HCT116 (cell line): ENCODE data around the gene TANC1. TPM values are rescaled to one million over a fixed set of nuclear protein-coding genes. Genes with fewer than 3 reads are reported as not detected.

ENCODE experiments used
- ATAC-seq: fragments of 200-7000 bp; cut with Tn5 transposase; 2 replicates; pipeline ENCODE4 v1.9.1; 2020; ENCODE audit warnings: mild to moderate bottlenecking, moderate library complexity
- BruUV-seq: library from RNA; stranded (reverse); fragments of 400-500 nt; replicated peaks from 2 replicates; lab custom pipeline; 2021; lab: Mats Ljungman, UMichigan
- CTCF ChIA-PET: fragments of 300-600 bp; sonication (Branson Sonifier 250); formaldehyde crosslinking; loops from one replicate; lab custom pipeline; 2021; ENCODE audit warnings: antibody characterized with exemption; lab: Charles Lee
- POLR2A ChIA-PET: fragments of 300-600, 350-600 bp; sonication (Branson Sonifier 250); formaldehyde crosslinking; loops from one replicate; lab custom pipeline; 2021; ENCODE audit warnings: antibody characterized with exemption; lab: Charles Lee
- RAD21 ChIA-PET, 2 experiments: fragments of 300-600 bp; sonication (Branson Sonifier 250); formaldehyde crosslinking; loops; one replicate each; lab custom pipeline; 2023; ENCODE audit warnings: low total read pairs in 2 of 2; ENCODE audit not compliant: uncharacterized antibody in 2 of 2, unreplicated experiment in 2 of 2, low non-redundant PET in 1 of 2; lab: Charles Lee
- DNase-seq: peaks from one replicate; pipeline ENCODE4 v3.0.0-alpha.2; 2010; ENCODE audit warnings: low read depth, low spot score
- H2AFZ ChIP-seq: fragments of 200-600 bp; shearing (Covaris generic), sonication (generic); 2 replicates; pipeline ENCODE4 v1.6.1; 2017; ENCODE audit warnings: low read depth, mixed run types, mixed read lengths, antibody characterized with exemption, low read length; ENCODE audit not compliant: poor library complexity, severe bottlenecking
- H3K27ac ChIP-seq: 2 replicates; pipeline ENCODE4 v1.5.1; 2012; ENCODE audit warnings: low read depth, low read length
- H3K27me3 ChIP-seq: fragments of 200-600 bp; sonication (generic); 2 replicates; pipeline ENCODE4 v1.6.1; 2016; ENCODE audit warnings: mixed run types, low read length, mixed read lengths; ENCODE audit not compliant: insufficient read depth
- H3K36me3 ChIP-seq, 2 experiments: fragments of 200-500 bp in 1 of 2; fragments of 200-600 bp in 1 of 2; sonication (Bioruptor generic) in 1 of 2; sonication (generic) in 1 of 2; 2 replicates each; pipeline versions ENCODE4 v1.5.1 to v1.6.1; 2014 to 2016; ENCODE audit warnings: low read length in 2 of 2, inconsistent platforms in 1 of 2, mixed read lengths in 1 of 2, mixed run types in 1 of 2; ENCODE audit not compliant: insufficient read depth in 2 of 2, control insufficient read depth in 1 of 2
- H3K4me1 ChIP-seq, 2 experiments: fragments of 200-600 bp in 1 of 2; sonication (generic) in 1 of 2; 2 replicates each; pipeline versions ENCODE4 v1.5.1 to v1.6.1; 2012 to 2017; ENCODE audit warnings: low read length in 2 of 2, inconsistent platforms in 1 of 2, mild to moderate bottlenecking in 1 of 2, mixed read lengths in 1 of 2, mixed run types in 1 of 2, moderate library complexity in 1 of 2; ENCODE audit not compliant: insufficient read depth in 2 of 2, control insufficient read depth in 1 of 2
- H3K4me2 ChIP-seq: fragments of 200-600 bp; sonication (generic); 2 replicates; pipeline ENCODE4 v1.6.1; 2017; ENCODE audit warnings: mixed run types, low read length, mixed read lengths
- H3K4me3 ChIP-seq, 2 experiments: fragments of 200-600 bp in 1 of 2; sonication (generic) in 1 of 2; replicated peaks in 1 of 2; 2 replicates each; pipeline ENCODE4 v1.5.1; 2011 to 2016; ENCODE audit warnings: low read length in 2 of 2, control low read depth in 1 of 2, low read depth in 1 of 2, mild to moderate bottlenecking in 1 of 2, mixed read lengths in 1 of 2, mixed run types in 1 of 2
- H3K79me2 ChIP-seq: fragments of 200-600 bp; sonication (generic); 2 replicates; pipeline ENCODE4 v1.6.1; 2017; ENCODE audit warnings: mild to moderate bottlenecking, mixed run types, low read length, moderate library complexity, mixed read lengths; ENCODE audit not compliant: insufficient read depth
- H3K9ac ChIP-seq: fragments of 200-600 bp; sonication (generic); 2 replicates; pipeline ENCODE4 v1.6.1; 2016; ENCODE audit warnings: low read length, mixed read lengths
- H3K9me2 ChIP-seq: fragments of 200-600 bp; sonication (generic), shearing (Covaris generic); 2 replicates; pipeline ENCODE4 v1.6.1; 2017; ENCODE audit warnings: mixed run types, mild to moderate bottlenecking, moderate library complexity; ENCODE audit not compliant: insufficient read depth
- H3K9me3 ChIP-seq, 2 experiments: fragments of 200-500 bp in 1 of 2; fragments of 200-600 bp in 1 of 2; sonication (Bioruptor generic) in 1 of 2; sonication (generic) in 1 of 2; 2 replicates each; pipeline ENCODE4 v1.6.1; 2014 to 2017; ENCODE audit warnings: low read length in 2 of 2, mixed read lengths in 2 of 2, inconsistent platforms in 1 of 2, low read depth in 1 of 2, mild to moderate bottlenecking in 1 of 2, mixed run types in 1 of 2, moderate library complexity in 1 of 2; ENCODE audit not compliant: control insufficient read depth in 1 of 2, insufficient read depth in 1 of 2
- H4K20me1 ChIP-seq: fragments of 200-600 bp; sonication (generic), shearing (Covaris generic); 2 replicates; pipeline ENCODE4 v1.6.1; 2017; ENCODE audit warnings: mixed run types, mild to moderate bottlenecking, moderate library complexity; ENCODE audit not compliant: insufficient read depth
- CBX3 ChIP-seq: IDR thresholded peaks from 2 replicates; pipeline ENCODE4 v1.6.1; 2012; ENCODE audit warnings: low read depth
- CEBPB ChIP-seq: IDR thresholded peaks from 2 replicates; pipeline ENCODE4 v1.6.1; 2012; ENCODE audit warnings: low read depth
- ELF1 ChIP-seq: IDR thresholded peaks from 2 replicates; pipeline ENCODE4 v1.6.1; 2012; ENCODE audit warnings: low read depth, borderline replicate concordance
- EZH2 ChIP-seq: fragments of 200-600 bp; sonication (generic); IDR thresholded peaks from 2 replicates; pipeline ENCODE4 v1.6.1; 2017; ENCODE audit warnings: antibody characterized with exemption, mixed run types
- SIN3A ChIP-seq: IDR thresholded peaks from 2 replicates; pipeline ENCODE4 v1.6.1; 2012; ENCODE audit warnings: low read depth
- SP1 ChIP-seq: IDR thresholded peaks from 2 replicates; pipeline ENCODE4 v1.6.1; 2012; ENCODE audit warnings: low read depth
- SRF ChIP-seq: IDR thresholded peaks from 2 replicates; pipeline ENCODE4 v1.6.1; 2012; ENCODE audit warnings: low read depth
- TCF7L2 ChIP-seq: IDR thresholded peaks from 2 replicates; pipeline ENCODE4 v1.7.0; 2011; ENCODE audit warnings: borderline replicate concordance, inconsistent platforms; ENCODE audit not compliant: insufficient read depth, insufficient read length; ENCODE audit errors: extremely low read depth
- ZNF274 ChIP-seq: fragments of 200-500 bp; sonication (Bioruptor generic); IDR thresholded peaks from 2 replicates; pipeline ENCODE4 v1.6.1; 2014; ENCODE audit warnings: mild to moderate bottlenecking, low read depth, low read length, inconsistent platforms
- intact Hi-C: fragments of 100-400 bp; cut with micrococcal nuclease; formaldehyde crosslinking; loops from 2 replicates; pipeline ENCODE4 v1.10.0; 2022
- total RNA-seq: library from RNA; stranded (reverse); gene quantifications from one replicate; pipeline ENCODE4 v1.2.1, GENCODE V29; 2021; ENCODE audit not compliant: unreplicated experiment
- TF ChIP-seq, protein P1 (sequence below), 3 experiments: fragments of 200-600 bp in 1 of 3; sonication (generic) in 1 of 3; IDR thresholded peaks in 2 of 3; conservative IDR thresholded peaks in 1 of 3; 2 replicates each; pipeline ENCODE4 v1.5.1; 2012 to 2017; ENCODE audit warnings: low read depth in 2 of 3, low read length in 2 of 3, antibody characterized with exemption in 1 of 3, borderline replicate concordance in 1 of 3, control low read depth in 1 of 3, mild to moderate bottlenecking in 1 of 3, mixed read lengths in 1 of 3, mixed run types in 1 of 3, moderate library complexity in 1 of 3; ENCODE audit not compliant: insufficient read depth in 1 of 3

Gene TANC1
- total RNA-seq, 1 experiment from 2014 or later, result 15.1 TPM

DNA sequence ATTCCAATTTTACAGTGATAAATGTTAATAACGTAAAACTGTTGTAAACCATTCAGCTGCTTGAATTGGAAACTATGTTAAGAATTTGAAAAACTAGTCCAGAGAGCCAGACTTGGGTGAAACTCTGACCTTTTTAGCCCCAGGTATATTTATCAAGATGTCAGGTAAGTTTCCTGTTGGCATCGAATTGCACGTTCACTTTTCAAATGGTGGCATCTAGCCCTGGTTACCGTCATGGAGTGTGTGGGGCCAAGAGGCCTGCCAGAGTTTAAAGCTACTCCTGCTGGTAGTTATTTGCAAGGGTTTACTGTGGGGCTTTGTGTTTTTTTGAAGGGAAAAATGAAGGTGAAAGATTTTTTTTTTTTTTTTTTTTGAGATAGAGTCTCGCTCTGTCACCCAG, 208.1 kb downstream of the TANC1 start (continued):
- TF ChIP-seq, protein P1, sequence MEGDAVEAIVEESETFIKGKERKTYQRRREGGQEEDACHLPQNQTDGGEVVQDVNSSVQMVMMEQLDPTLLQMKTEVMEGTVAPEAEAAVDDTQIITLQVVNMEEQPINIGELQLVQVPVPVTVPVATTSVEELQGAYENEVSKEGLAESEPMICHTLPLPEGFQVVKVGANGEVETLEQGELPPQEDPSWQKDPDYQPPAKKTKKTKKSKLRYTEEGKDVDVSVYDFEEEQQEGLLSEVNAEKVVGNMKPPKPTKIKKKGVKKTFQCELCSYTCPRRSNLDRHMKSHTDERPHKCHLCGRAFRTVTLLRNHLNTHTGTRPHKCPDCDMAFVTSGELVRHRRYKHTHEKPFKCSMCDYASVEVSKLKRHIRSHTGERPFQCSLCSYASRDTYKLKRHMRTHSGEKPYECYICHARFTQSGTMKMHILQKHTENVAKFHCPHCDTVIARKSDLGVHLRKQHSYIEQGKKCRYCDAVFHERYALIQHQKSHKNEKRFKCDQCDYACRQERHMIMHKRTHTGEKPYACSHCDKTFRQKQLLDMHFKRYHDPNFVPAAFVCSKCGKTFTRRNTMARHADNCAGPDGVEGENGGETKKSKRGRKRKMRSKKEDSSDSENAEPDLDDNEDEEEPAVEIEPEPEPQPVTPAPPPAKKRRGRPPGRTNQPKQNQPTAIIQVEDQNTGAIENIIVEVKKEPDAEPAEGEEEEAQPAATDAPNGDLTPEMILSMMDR (IDR thresholded peaks at IDR 0.05 in 2 of 3, conservative IDR thresholded peaks at IDR 0.05 in 1 of 3; ENCODE audit: borderline replicate concordance in 1 of 3, insufficient read depth in 1 of 3, low read depth in 2 of 3, low read length in 2 of 3), result no peak
- no peak for TF ChIP-seq SRF
- TF ChIP-seq TCF7L2, result no peak
- no peak for TF ChIP-seq SIN3A
- no peak for TF ChIP-seq ZNF274

DNA sequence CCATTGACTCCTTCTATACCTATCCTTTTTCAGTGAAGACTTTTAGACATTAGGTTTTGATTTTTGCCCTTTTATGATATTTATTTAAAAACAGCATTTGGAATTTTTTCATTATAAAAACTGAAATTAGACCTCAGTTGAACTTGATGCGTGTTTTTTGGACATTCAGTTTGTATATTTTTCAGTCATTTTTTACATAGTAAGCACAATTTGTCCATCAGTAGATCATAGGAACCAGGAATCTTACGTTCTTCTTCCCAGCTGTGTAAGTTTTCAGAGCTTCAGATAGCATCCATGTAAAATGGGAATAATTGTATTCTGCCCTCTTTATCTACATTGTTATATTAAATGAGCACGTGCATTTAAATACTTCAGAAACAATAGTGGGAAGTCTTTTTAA, 208.9 kb downstream of the TANC1 start:
- no peaks in the 10 kb centered on the region for H3K4me1 ChIP-seq
- CTCF ChIA-PET, result no interaction called here
- intact Hi-C loops, result no loop called here
- H3K79me2 ChIP-seq, result no peaks in the 10 kb centered on the region
- no peak overlapping the region for H2AFZ ChIP-seq
- no peaks in the 10 kb centered on the region for H3K9me3 ChIP-seq
- H3K36me3 ChIP-seq, result peaks cover 2 to 4% of the 10 kb centered on the region in 2 experiments; a peak in 1 of 4 replicates
- H3K27me3 ChIP-seq, result no peaks in the 10 kb centered on the region
- DNase-seq (no peak), ATAC-seq (no peak)
- BruUV-seq, result no TSS peak
- RAD21 ChIA-PET, result no interaction called here
- no peaks in the 10 kb centered on the region for H4K20me1 ChIP-seq
- H3K9ac ChIP-seq, result no peak overlapping the region
- no peak overlapping the region for H3K4me2 ChIP-seq
- no peak overlapping the region for H3K4me3 ChIP-seq
- no peak overlapping the region for H3K27ac ChIP-seq
- POLR2A ChIA-PET, result no interaction called here
- TF ChIP-seq CBX3, result no peak
- no peak for TF ChIP-seq ELF1
- no peak for TF ChIP-seq TCF7L2
- no peak for TF ChIP-seq SRF
- no peak for TF ChIP-seq EZH2
- no peak for TF ChIP-seq SP1
- no peak for TF ChIP-seq CEBPB
- TF ChIP-seq, all 23 proteins: peak for 0
- H3K9me2 ChIP-seq, result no peaks in the 10 kb centered on the region
